K562 (cell line): ENCODE data around the gene PGK2. TPM values are rescaled to one million over a fixed set of nuclear protein-coding genes. Genes with fewer than 3 reads are reported as not detected.

ENCODE experiments used
- DEAF1 ChIP-seq: fragments of 450-650 bp; formaldehyde crosslinking; IDR thresholded peaks from 2 replicates; pipeline ENCODE4 v1.4.0; 2020; ENCODE audit warnings: mild to moderate bottlenecking, moderate library complexity
- GMEB1 ChIP-seq: fragments of 250-450 bp; sonication (Bioruptor Pico); IDR thresholded peaks from 2 replicates; pipeline ENCODE4 v1.4.0; 2020; ENCODE audit warnings: mild to moderate bottlenecking
- GTF3C2 ChIP-seq: IDR thresholded peaks from 3 replicates; pipeline ENCODE4 v1.6.1; 2011; ENCODE audit warnings: borderline replicate concordance, mild to moderate bottlenecking, moderate library complexity; ENCODE audit not compliant: insufficient read length; ENCODE audit errors: extremely low read depth
- HOXB6 ChIP-seq: fragments of 250-450 bp; sonication (Bioruptor Pico); IDR thresholded peaks from 2 replicates; pipeline ENCODE4 v1.5.1; 2022; ENCODE audit warnings: mild to moderate bottlenecking, borderline replicate concordance
- LARP7 ChIP-seq: fragments of 450-650 bp; IDR thresholded peaks from 2 replicates; pipeline ENCODE4 v1.6.1; 2016
- MTF1 ChIP-seq: fragments of 250-450 bp; sonication (Bioruptor Pico); IDR thresholded peaks from 2 replicates; pipeline ENCODE4 v1.9.0; 2021; ENCODE audit warnings: moderate library complexity, mild to moderate bottlenecking, inconsistent platforms, borderline replicate concordance
- NR2C2 ChIP-seq, 2 experiments: fragments of 200-800 bp in 1 of 2; sonication (Bioruptor generic) in 1 of 2; sonication (generic) in 1 of 2; formaldehyde crosslinking in 1 of 2; IDR thresholded peaks; 2 replicates each; pipeline versions ENCODE4 v1.6.1 to v1.8.0; 2016 to 2022; ENCODE audit warnings: mild to moderate bottlenecking in 1 of 2, missing compliant biosample characterization in 1 of 2, missing genetic modification characterization in 1 of 2, missing genetic modification reagents in 1 of 2
- SAFB ChIP-seq: fragments of 200-400 bp; formaldehyde crosslinking; IDR thresholded peaks from 2 replicates; pipeline ENCODE4 v1.6.1; 2017; ENCODE audit warnings: low read depth, low read length, borderline replicate concordance
- SNAPC5 ChIP-seq: fragments of 250-450 bp; sonication (Bioruptor Pico); IDR thresholded peaks from 2 replicates; pipeline ENCODE4 v1.8.0; 2021; ENCODE audit warnings: moderate library complexity, mild to moderate bottlenecking, inconsistent platforms
- THAP7 ChIP-seq: fragments of 250-450 bp; sonication (Bioruptor Pico); IDR thresholded peaks from 2 replicates; pipeline ENCODE4 v1.5.0; 2021
- ZKSCAN8 ChIP-seq: fragments of 200-800 bp; sonication (Bioruptor generic); IDR thresholded peaks from 2 replicates; pipeline ENCODE4 v1.6.1; 2016; ENCODE audit warnings: missing genetic modification characterization, missing compliant biosample characterization
- ZNF583 ChIP-seq: fragments of 250-450 bp; sonication (Bioruptor Pico); IDR thresholded peaks from 2 replicates; pipeline ENCODE4 v1.4.0; 2020
- polyA plus RNA-seq, 8 experiments: library from polyadenylated mRNA; depleted of rRNA in 4 of 8; stranded (reverse) in 5 of 8; unstranded in 3 of 8; fragments of >200 nt; fragmentation: Nextera tagmentation in 2 of 8; fragmentation: Illumina TruSeq in 1 of 8; extraction: Ambion mirVana in 2 of 8; extraction: Trizol in 1 of 8; gene quantifications; 2 replicates each; pipeline versions ENCODE4 v1.2.1 to v1.2.3, GENCODE V29; 2011 to 2014; ENCODE audit warnings: inconsistent platforms in 1 of 8, missing spikeins in 1 of 8
- total RNA-seq, 7 experiments: library from RNA; depleted of rRNA in 6 of 7; stranded (reverse); fragments of >200 nt in 6 of 7; fragmentation: Illumina TruSeq in 2 of 7; extraction: Trizol in 2 of 7; gene quantifications; 2 replicates each; pipeline versions ENCODE4 v1.2.1 to v1.2.3, GENCODE V29; 2011 to 2021; ENCODE audit warnings: low replicate concordance in 1 of 7

The PGK2 gene
- total and polyA plus RNA-seq, 9 of the 15 experiments (the other 6 are each of a cell fraction or from before 2014, with no cell fraction given): not detected

- no peak for TF ChIP-seq MTF1
- TF ChIP-seq NR2C2 (CRISPR knock-in tag; IDR thresholded peaks at IDR 0.05): no peak
- TF ChIP-seq NR2C2 (tag; IDR thresholded peaks at IDR 0.05): no peak
- no peak for TF ChIP-seq HOXB6 (CRISPR knock-in tag)
- no peak for TF ChIP-seq DEAF1 (CRISPR knock-in tag)
- no peak for TF ChIP-seq THAP7 (CRISPR knock-in tag)
- no peak for TF ChIP-seq GMEB1 (CRISPR knock-in tag)
- no peak for TF ChIP-seq ZKSCAN8
- TF ChIP-seq SNAPC5 (CRISPR knock-in tag): no peak
- no peak for TF ChIP-seq ZNF583 (CRISPR knock-in tag)
- no peak for TF ChIP-seq SAFB
- no peak for TF ChIP-seq LARP7
- no peak for TF ChIP-seq GTF3C2
- TF ChIP-seq, all 486 proteins: peak for 0
These were observed 19.1 kb upstream of the PGK2 start (continued) for GRCh38 chr6:49806145-49806544.
